ENCODE results near the gene NUAK2. TPM values are rescaled to one million over a fixed set of nuclear protein-coding genes. Genes with fewer than 3 reads are reported as not detected.

Gene NUAK2
- total and polyA plus RNA-seq, 2 experiments from 2014 or later, result 3.0 to 3.8 TPM

DNA sequence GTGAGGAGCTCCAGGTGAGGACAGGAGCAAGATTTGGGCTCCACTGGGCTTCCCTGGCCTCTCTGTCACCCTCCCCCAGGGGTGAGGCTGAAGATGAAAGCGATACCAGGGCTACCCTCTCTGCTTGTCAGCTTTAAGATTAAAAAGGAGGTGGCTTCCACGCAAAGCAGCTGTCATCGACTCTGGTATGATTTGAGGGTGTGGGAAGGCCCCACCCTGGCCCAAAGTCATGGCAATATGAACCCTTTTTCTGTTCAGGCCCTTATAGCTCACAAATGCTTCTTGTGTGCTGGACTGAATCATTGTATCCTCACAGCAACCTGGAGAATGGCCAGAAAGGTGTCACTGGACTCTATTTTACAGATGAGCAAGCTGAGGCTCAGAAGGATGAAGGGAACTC lies 41.6 kb downstream of the NUAK2 start:
- Histone ChIP-seq H3K9me2 (ENCODE audit: insufficient read depth) (no peaks in the 10 kb centered on the region), H3K36me3 (ENCODE audit: low read depth) (no peaks in the 10 kb centered on the region), H3K4me3 (no peak overlapping the region), H3K4me1 (ENCODE audit: insufficient read depth) (peaks cover 14% of the 10 kb centered on the region), H3K9me3 (ENCODE audit: low read depth) (no peaks in the 10 kb centered on the region), H3K27me3 (replicated peaks; ENCODE audit: insufficient read depth) (no peaks in the 10 kb centered on the region), H4K20me1 (ENCODE audit: insufficient read depth) (no peaks in the 10 kb centered on the region), H2AFZ (no peak overlapping the region), H3K4me2 (ENCODE audit: unreplicated experiment) (no peak overlapping the region), H3F3A (ENCODE audit: insufficient read depth) (peaks cover 7% of the 10 kb centered on the region), H3K9ac (no peak overlapping the region), H3K27ac (no peak overlapping the region), H3K79me2 (ENCODE audit: insufficient read depth) (no peaks in the 10 kb centered on the region)
- in situ Hi-C loops (cut with MboI), result loop anchor here (5.0 kb wide), 1 partner anchor 42 kb away; the partner anchor contains the start of gene NUAK2
- DNase-seq, result no peak
- 67 to 73% methylated on average over 3 of the region's 3 CpGs for WGBS, 2 experiments (ENCODE audit: low coverage in 1 of 2, low lambda C conversion rate in 2 of 2, missing lambda C conversion rate in 2 of 2)
- TF ChIP-seq EZH2 (IDR thresholded peaks at IDR 0.05; ENCODE audit: insufficient read depth, poor library complexity, severe bottlenecking) (no peak), EZH2phosphoT487 (IDR thresholded peaks at IDR 0.05; ENCODE audit: insufficient read depth, low read depth) (no peak)

- no peak for TF ChIP-seq EZH2phosphoT487 (IDR thresholded peaks at IDR 0.05; ENCODE audit: insufficient read depth, low read depth)
- no peak for TF ChIP-seq EZH2 (IDR thresholded peaks at IDR 0.05; ENCODE audit: insufficient read depth, poor library complexity, severe bottlenecking)
- Histone ChIP-seq H3K9me2 (ENCODE audit: insufficient read depth) (no peaks in the 10 kb centered on the region), H3K27me3 (replicated peaks; ENCODE audit: insufficient read depth) (no peaks in the 10 kb centered on the region), H3K9ac (no peak overlapping the region), H3F3A (ENCODE audit: insufficient read depth) (no peaks in the 10 kb centered on the region), H3K4me3 (no peak overlapping the region), H3K27ac (no peak overlapping the region), H3K9me3 (ENCODE audit: low read depth) (no peaks in the 10 kb centered on the region), H3K79me2 (ENCODE audit: insufficient read depth) (no peaks in the 10 kb centered on the region), H3K4me2 (ENCODE audit: unreplicated experiment) (no peak overlapping the region), H4K20me1 (ENCODE audit: insufficient read depth) (no peaks in the 10 kb centered on the region), H3K36me3 (ENCODE audit: low read depth) (no peaks in the 10 kb centered on the region), H2AFZ (no peak overlapping the region), H3K4me1 (ENCODE audit: insufficient read depth) (no peaks in the 10 kb centered on the region)
- in situ Hi-C loops (cut with MboI), result loop anchor here (5.0 kb wide), 1 partner anchor 46 kb away; the partner anchor contains the start of gene NUAK2
- no peak for DNase-seq
- WGBS, 2 experiments (ENCODE audit: low coverage in 1 of 2, low lambda C conversion rate in 2 of 2, missing lambda C conversion rate in 2 of 2), result 79 to 89% methylated on average over 4 to 8 of the region's 8 CpGs
These were observed 44.9 kb downstream of the NUAK2 start for GRCh38 chr1:205276689-205277065.

- in situ Hi-C loops (cut with MboI), result loop anchor here (5.0 kb wide), 1 partner anchor 46 kb away; the partner anchor contains the start of gene NUAK2
- Histone ChIP-seq H3K4me3 (no peak overlapping the region), H3K27me3 (replicated peaks; ENCODE audit: insufficient read depth) (no peaks in the 10 kb centered on the region), H3K27ac (no peak overlapping the region), H4K20me1 (ENCODE audit: insufficient read depth) (no peaks in the 10 kb centered on the region), H3K36me3 (ENCODE audit: low read depth) (no peaks in the 10 kb centered on the region), H3F3A (ENCODE audit: insufficient read depth) (no peaks in the 10 kb centered on the region), H3K4me2 (ENCODE audit: unreplicated experiment) (no peak overlapping the region), H2AFZ (no peak overlapping the region), H3K4me1 (ENCODE audit: insufficient read depth) (peaks cover 2% of the 10 kb centered on the region; the same call in 1 of the 2 replicates), H3K79me2 (ENCODE audit: insufficient read depth) (no peaks in the 10 kb centered on the region), H3K9me3 (ENCODE audit: low read depth) (no peaks in the 10 kb centered on the region), H3K9ac (no peak overlapping the region), H3K9me2 (ENCODE audit: insufficient read depth) (no peaks in the 10 kb centered on the region)
- TF ChIP-seq EZH2 (IDR thresholded peaks at IDR 0.05; ENCODE audit: insufficient read depth, poor library complexity, severe bottlenecking) (no peak), EZH2phosphoT487 (IDR thresholded peaks at IDR 0.05; ENCODE audit: insufficient read depth, low read depth) (no peak)
- 89 to 90% methylated on average over 8 to 9 of the region's 9 CpGs for WGBS, 2 experiments (ENCODE audit: low coverage in 1 of 2, low lambda C conversion rate in 2 of 2, missing lambda C conversion rate in 2 of 2)
- DNase-seq, result no peak
These were observed 45.4 kb downstream of the NUAK2 start for GRCh38 chr1:205275916-205276688.

GRCh38 chr1:205275133-205275532 lies 46.4 kb downstream of the NUAK2 start:
- DNase-seq, result no peak
- Histone ChIP-seq H3K4me3 (no peak overlapping the region), H3K4me2 (ENCODE audit: unreplicated experiment) (no peak overlapping the region), H3K79me2 (ENCODE audit: insufficient read depth) (no peaks in the 10 kb centered on the region), H3K27me3 (replicated peaks; ENCODE audit: insufficient read depth) (no peaks in the 10 kb centered on the region), H3K36me3 (ENCODE audit: low read depth) (no peaks in the 10 kb centered on the region), H3K9me2 (ENCODE audit: insufficient read depth) (no peaks in the 10 kb centered on the region), H2AFZ (no peak overlapping the region), H3K27ac (no peak overlapping the region), H4K20me1 (ENCODE audit: insufficient read depth) (no peaks in the 10 kb centered on the region), H3F3A (ENCODE audit: insufficient read depth) (no peaks in the 10 kb centered on the region), H3K4me1 (ENCODE audit: insufficient read depth) (peaks cover 9% of the 10 kb centered on the region), H3K9ac (no peak overlapping the region), H3K9me3 (ENCODE audit: low read depth) (no peaks in the 10 kb centered on the region)
- in situ Hi-C loops (cut with MboI), result loop anchor here (5.0 kb wide), 1 partner anchor 47 kb away; the partner anchor contains the start of gene NUAK2
- TF ChIP-seq EZH2 (IDR thresholded peaks at IDR 0.05; ENCODE audit: insufficient read depth, poor library complexity, severe bottlenecking) (no peak), EZH2phosphoT487 (IDR thresholded peaks at IDR 0.05; ENCODE audit: insufficient read depth, low read depth) (no peak)
- 94 to 96% methylated on average over 3 of the region's 3 CpGs for WGBS, 2 experiments (ENCODE audit: low coverage in 1 of 2, low lambda C conversion rate in 2 of 2, missing lambda C conversion rate in 2 of 2)

All from GM23248 (cell line).